HCT116 (cell line): Measurements from ENCODE around the gene SBF2. TPM values are rescaled to one million over a fixed set of nuclear protein-coding genes. Genes with fewer than 3 reads are reported as not detected.

Experiments
- ATAC-seq: fragments of 200-7000 bp; cut with Tn5 transposase; 2 replicates; pipeline ENCODE4 v1.9.1; 2020; ENCODE audit warnings: mild to moderate bottlenecking, moderate library complexity
- BruUV-seq: library from RNA; stranded (reverse); fragments of 400-500 nt; replicated peaks from 2 replicates; lab custom pipeline; 2021; lab: Mats Ljungman, UMichigan
- CTCF ChIA-PET: fragments of 300-600 bp; sonication (Branson Sonifier 250); formaldehyde crosslinking; loops from one replicate; lab custom pipeline; 2021; ENCODE audit warnings: antibody characterized with exemption; lab: Charles Lee
- POLR2A ChIA-PET: fragments of 300-600, 350-600 bp; sonication (Branson Sonifier 250); formaldehyde crosslinking; loops from one replicate; lab custom pipeline; 2021; ENCODE audit warnings: antibody characterized with exemption; lab: Charles Lee
- RAD21 ChIA-PET, 2 experiments: fragments of 300-600 bp; sonication (Branson Sonifier 250); formaldehyde crosslinking; loops; one replicate each; lab custom pipeline; 2023; ENCODE audit warnings: low total read pairs in 2 of 2; ENCODE audit not compliant: uncharacterized antibody in 2 of 2, unreplicated experiment in 2 of 2, low non-redundant PET in 1 of 2; lab: Charles Lee
- DNase-seq: peaks from one replicate; pipeline ENCODE4 v3.0.0-alpha.2; 2010; ENCODE audit warnings: low read depth, low spot score
- H2AFZ ChIP-seq: fragments of 200-600 bp; shearing (Covaris generic), sonication (generic); 2 replicates; pipeline ENCODE4 v1.6.1; 2017; ENCODE audit warnings: low read depth, mixed run types, mixed read lengths, antibody characterized with exemption, low read length; ENCODE audit not compliant: poor library complexity, severe bottlenecking
- H3K27ac ChIP-seq: 2 replicates; pipeline ENCODE4 v1.5.1; 2012; ENCODE audit warnings: low read depth, low read length
- H3K27me3 ChIP-seq: fragments of 200-600 bp; sonication (generic); 2 replicates; pipeline ENCODE4 v1.6.1; 2016; ENCODE audit warnings: mixed run types, low read length, mixed read lengths; ENCODE audit not compliant: insufficient read depth
- H3K36me3 ChIP-seq, 2 experiments: fragments of 200-500 bp in 1 of 2; fragments of 200-600 bp in 1 of 2; sonication (Bioruptor generic) in 1 of 2; sonication (generic) in 1 of 2; 2 replicates each; pipeline versions ENCODE4 v1.5.1 to v1.6.1; 2014 to 2016; ENCODE audit warnings: low read length in 2 of 2, inconsistent platforms in 1 of 2, mixed read lengths in 1 of 2, mixed run types in 1 of 2; ENCODE audit not compliant: insufficient read depth in 2 of 2, control insufficient read depth in 1 of 2
- H3K4me1 ChIP-seq, 2 experiments: fragments of 200-600 bp in 1 of 2; sonication (generic) in 1 of 2; 2 replicates each; pipeline versions ENCODE4 v1.5.1 to v1.6.1; 2012 to 2017; ENCODE audit warnings: low read length in 2 of 2, inconsistent platforms in 1 of 2, mild to moderate bottlenecking in 1 of 2, mixed read lengths in 1 of 2, mixed run types in 1 of 2, moderate library complexity in 1 of 2; ENCODE audit not compliant: insufficient read depth in 2 of 2, control insufficient read depth in 1 of 2
- H3K4me2 ChIP-seq: fragments of 200-600 bp; sonication (generic); 2 replicates; pipeline ENCODE4 v1.6.1; 2017; ENCODE audit warnings: mixed run types, low read length, mixed read lengths
- H3K4me3 ChIP-seq, 2 experiments: fragments of 200-600 bp in 1 of 2; sonication (generic) in 1 of 2; replicated peaks in 1 of 2; 2 replicates each; pipeline ENCODE4 v1.5.1; 2011 to 2016; ENCODE audit warnings: low read length in 2 of 2, control low read depth in 1 of 2, low read depth in 1 of 2, mild to moderate bottlenecking in 1 of 2, mixed read lengths in 1 of 2, mixed run types in 1 of 2
- H3K79me2 ChIP-seq: fragments of 200-600 bp; sonication (generic); 2 replicates; pipeline ENCODE4 v1.6.1; 2017; ENCODE audit warnings: mild to moderate bottlenecking, mixed run types, low read length, moderate library complexity, mixed read lengths; ENCODE audit not compliant: insufficient read depth
- H3K9ac ChIP-seq: fragments of 200-600 bp; sonication (generic); 2 replicates; pipeline ENCODE4 v1.6.1; 2016; ENCODE audit warnings: low read length, mixed read lengths
- H3K9me2 ChIP-seq: fragments of 200-600 bp; sonication (generic), shearing (Covaris generic); 2 replicates; pipeline ENCODE4 v1.6.1; 2017; ENCODE audit warnings: mixed run types, mild to moderate bottlenecking, moderate library complexity; ENCODE audit not compliant: insufficient read depth
- H3K9me3 ChIP-seq, 2 experiments: fragments of 200-500 bp in 1 of 2; fragments of 200-600 bp in 1 of 2; sonication (Bioruptor generic) in 1 of 2; sonication (generic) in 1 of 2; 2 replicates each; pipeline ENCODE4 v1.6.1; 2014 to 2017; ENCODE audit warnings: low read length in 2 of 2, mixed read lengths in 2 of 2, inconsistent platforms in 1 of 2, low read depth in 1 of 2, mild to moderate bottlenecking in 1 of 2, mixed run types in 1 of 2, moderate library complexity in 1 of 2; ENCODE audit not compliant: control insufficient read depth in 1 of 2, insufficient read depth in 1 of 2
- H4K20me1 ChIP-seq: fragments of 200-600 bp; sonication (generic), shearing (Covaris generic); 2 replicates; pipeline ENCODE4 v1.6.1; 2017; ENCODE audit warnings: mixed run types, mild to moderate bottlenecking, moderate library complexity; ENCODE audit not compliant: insufficient read depth
- CEBPB ChIP-seq: IDR thresholded peaks from 2 replicates; pipeline ENCODE4 v1.6.1; 2012; ENCODE audit warnings: low read depth
- EGR1 ChIP-seq: IDR thresholded peaks from 2 replicates; pipeline ENCODE4 v1.6.1; 2012; ENCODE audit warnings: low read depth
- EZH2phosphoT487 ChIP-seq: fragments of 200-600 bp; IDR thresholded peaks from 2 replicates; pipeline ENCODE4 v1.6.1; 2018; ENCODE audit warnings: antibody characterized with exemption, borderline replicate concordance
- FOSL1 ChIP-seq: IDR thresholded peaks from 2 replicates; pipeline ENCODE4 v1.6.1; 2012; ENCODE audit warnings: low read depth
- JUND ChIP-seq: IDR thresholded peaks from 2 replicates; pipeline ENCODE4 v1.6.1; 2012
- RAD21 ChIP-seq: IDR thresholded peaks from 2 replicates; pipeline ENCODE4 v1.6.1; 2012; ENCODE audit warnings: low read depth, mild to moderate bottlenecking
- SIN3A ChIP-seq: IDR thresholded peaks from 2 replicates; pipeline ENCODE4 v1.6.1; 2012; ENCODE audit warnings: low read depth
- SP1 ChIP-seq: IDR thresholded peaks from 2 replicates; pipeline ENCODE4 v1.6.1; 2012; ENCODE audit warnings: low read depth
- SRF ChIP-seq: IDR thresholded peaks from 2 replicates; pipeline ENCODE4 v1.6.1; 2012; ENCODE audit warnings: low read depth
- ZNF274 ChIP-seq: fragments of 200-500 bp; sonication (Bioruptor generic); IDR thresholded peaks from 2 replicates; pipeline ENCODE4 v1.6.1; 2014; ENCODE audit warnings: mild to moderate bottlenecking, low read depth, low read length, inconsistent platforms
- intact Hi-C: fragments of 100-400 bp; cut with micrococcal nuclease; formaldehyde crosslinking; loops from 2 replicates; pipeline ENCODE4 v1.10.0; 2022
- total RNA-seq: library from RNA; stranded (reverse); gene quantifications from one replicate; pipeline ENCODE4 v1.2.1, GENCODE V29; 2021; ENCODE audit not compliant: unreplicated experiment
- TF ChIP-seq, protein P1 (sequence below), 3 experiments: fragments of 200-600 bp in 1 of 3; sonication (generic) in 1 of 3; IDR thresholded peaks in 2 of 3; conservative IDR thresholded peaks in 1 of 3; 2 replicates each; pipeline ENCODE4 v1.5.1; 2012 to 2017; ENCODE audit warnings: low read depth in 2 of 3, low read length in 2 of 3, antibody characterized with exemption in 1 of 3, borderline replicate concordance in 1 of 3, control low read depth in 1 of 3, mild to moderate bottlenecking in 1 of 3, mixed read lengths in 1 of 3, mixed run types in 1 of 3, moderate library complexity in 1 of 3; ENCODE audit not compliant: insufficient read depth in 1 of 3
- TF ChIP-seq, protein P2 (sequence below): IDR thresholded peaks from 2 replicates; pipeline ENCODE4 v1.6.1; 2012; ENCODE audit warnings: low read depth
- TF ChIP-seq, protein P3 (sequence below): IDR thresholded peaks from 2 replicates; pipeline ENCODE4 v1.6.1; 2012
- TF ChIP-seq, protein P4 (sequence below): IDR thresholded peaks from 2 replicates; pipeline ENCODE4 v1.6.1; 2011; ENCODE audit warnings: mild to moderate bottlenecking, low read length, moderate library complexity; ENCODE audit not compliant: insufficient replicate concordance; ENCODE audit errors: extremely low read depth

Gene SBF2
- total RNA-seq, 1 experiment from 2014 or later = 35.0 TPM

DNA sequence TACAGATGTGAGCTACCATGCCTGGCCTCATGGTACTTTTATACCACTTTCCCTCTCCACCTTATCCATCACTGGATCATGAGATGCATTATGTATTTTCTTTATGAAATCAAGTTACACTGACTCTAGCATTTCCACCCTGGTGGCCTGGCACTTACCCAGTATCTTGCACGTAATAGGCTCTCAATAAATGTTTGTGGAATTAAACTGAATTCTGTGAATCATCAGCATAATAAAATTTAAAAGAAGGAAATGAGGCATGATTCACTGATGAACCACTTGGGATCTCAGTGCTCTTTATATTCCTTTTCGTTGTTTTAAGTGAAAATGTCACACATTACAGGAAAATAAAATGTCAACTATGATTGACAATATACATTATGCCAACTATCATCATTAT lies 35.9 kb upstream of the SBF2 start:
- Histone ChIP-seq H3K4me2 (no peak overlapping the region), H3K36me3 (no peaks in the 10 kb centered on the region), H3K79me2 (no peaks in the 10 kb centered on the region), H3K4me1 (peaks cover 9 to 24% of the 10 kb centered on the region in 2 experiments; a peak in 3 of 4 replicates), H3K4me3 (no peak overlapping the region), H3K9me3 (no peaks in the 10 kb centered on the region), H3K9ac (no peak overlapping the region), H4K20me1 (no peaks in the 10 kb centered on the region), H3K9me2 (no peaks in the 10 kb centered on the region), H2AFZ (no peak overlapping the region), H3K27ac (no peak overlapping the region), H3K27me3 (no peaks in the 10 kb centered on the region)
- BruUV-seq = no TSS peak
- no peak for DNase-seq
- ChIA-PET RAD21 (no interaction called here), CTCF (no interaction called here), POLR2A (no interaction called here)
- intact Hi-C loops = no loop called here
- ATAC-seq = no peak
- TF ChIP-seq JUND (no peak), SIN3A (no peak), EZH2phosphoT487 (no peak)

DNA sequence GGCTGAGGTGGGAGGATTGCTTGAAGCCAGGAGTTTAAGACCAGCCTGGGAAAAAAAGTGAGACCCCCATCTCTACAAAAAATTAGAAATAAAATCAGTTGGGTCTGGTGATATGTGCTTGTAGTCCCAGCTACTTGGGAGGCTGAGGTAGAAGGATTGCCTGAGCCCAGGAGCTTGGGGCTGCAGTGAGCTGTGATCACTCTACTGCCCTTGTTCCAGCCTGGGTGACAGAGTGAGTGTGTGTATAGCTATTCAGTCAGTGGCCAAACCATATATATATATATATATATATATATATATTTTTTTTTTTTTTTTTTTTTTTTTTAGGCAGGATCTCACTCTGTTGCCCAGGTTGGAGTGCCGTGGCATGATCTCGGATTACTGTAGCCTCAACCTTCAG lies 35.3 kb upstream of the SBF2 start:
- peaks cover 9 to 24% of the 10 kb centered on the region in 2 experiments; a peak in 3 of 4 replicates for H3K4me1 ChIP-seq
- POLR2A ChIA-PET = no interaction called here
- no peak for TF ChIP-seq SIN3A
- no peak for TF ChIP-seq EGR1
- TF ChIP-seq, protein P1, sequence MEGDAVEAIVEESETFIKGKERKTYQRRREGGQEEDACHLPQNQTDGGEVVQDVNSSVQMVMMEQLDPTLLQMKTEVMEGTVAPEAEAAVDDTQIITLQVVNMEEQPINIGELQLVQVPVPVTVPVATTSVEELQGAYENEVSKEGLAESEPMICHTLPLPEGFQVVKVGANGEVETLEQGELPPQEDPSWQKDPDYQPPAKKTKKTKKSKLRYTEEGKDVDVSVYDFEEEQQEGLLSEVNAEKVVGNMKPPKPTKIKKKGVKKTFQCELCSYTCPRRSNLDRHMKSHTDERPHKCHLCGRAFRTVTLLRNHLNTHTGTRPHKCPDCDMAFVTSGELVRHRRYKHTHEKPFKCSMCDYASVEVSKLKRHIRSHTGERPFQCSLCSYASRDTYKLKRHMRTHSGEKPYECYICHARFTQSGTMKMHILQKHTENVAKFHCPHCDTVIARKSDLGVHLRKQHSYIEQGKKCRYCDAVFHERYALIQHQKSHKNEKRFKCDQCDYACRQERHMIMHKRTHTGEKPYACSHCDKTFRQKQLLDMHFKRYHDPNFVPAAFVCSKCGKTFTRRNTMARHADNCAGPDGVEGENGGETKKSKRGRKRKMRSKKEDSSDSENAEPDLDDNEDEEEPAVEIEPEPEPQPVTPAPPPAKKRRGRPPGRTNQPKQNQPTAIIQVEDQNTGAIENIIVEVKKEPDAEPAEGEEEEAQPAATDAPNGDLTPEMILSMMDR (IDR thresholded peaks at IDR 0.05 in 2 of 3, conservative IDR thresholded peaks at IDR 0.05 in 1 of 3; ENCODE audit: borderline replicate concordance in 1 of 3, insufficient read depth in 1 of 3, low read depth in 2 of 3, low read length in 2 of 3) = no peak
- TF ChIP-seq SP1 = no peak
- TF ChIP-seq, protein P2, sequence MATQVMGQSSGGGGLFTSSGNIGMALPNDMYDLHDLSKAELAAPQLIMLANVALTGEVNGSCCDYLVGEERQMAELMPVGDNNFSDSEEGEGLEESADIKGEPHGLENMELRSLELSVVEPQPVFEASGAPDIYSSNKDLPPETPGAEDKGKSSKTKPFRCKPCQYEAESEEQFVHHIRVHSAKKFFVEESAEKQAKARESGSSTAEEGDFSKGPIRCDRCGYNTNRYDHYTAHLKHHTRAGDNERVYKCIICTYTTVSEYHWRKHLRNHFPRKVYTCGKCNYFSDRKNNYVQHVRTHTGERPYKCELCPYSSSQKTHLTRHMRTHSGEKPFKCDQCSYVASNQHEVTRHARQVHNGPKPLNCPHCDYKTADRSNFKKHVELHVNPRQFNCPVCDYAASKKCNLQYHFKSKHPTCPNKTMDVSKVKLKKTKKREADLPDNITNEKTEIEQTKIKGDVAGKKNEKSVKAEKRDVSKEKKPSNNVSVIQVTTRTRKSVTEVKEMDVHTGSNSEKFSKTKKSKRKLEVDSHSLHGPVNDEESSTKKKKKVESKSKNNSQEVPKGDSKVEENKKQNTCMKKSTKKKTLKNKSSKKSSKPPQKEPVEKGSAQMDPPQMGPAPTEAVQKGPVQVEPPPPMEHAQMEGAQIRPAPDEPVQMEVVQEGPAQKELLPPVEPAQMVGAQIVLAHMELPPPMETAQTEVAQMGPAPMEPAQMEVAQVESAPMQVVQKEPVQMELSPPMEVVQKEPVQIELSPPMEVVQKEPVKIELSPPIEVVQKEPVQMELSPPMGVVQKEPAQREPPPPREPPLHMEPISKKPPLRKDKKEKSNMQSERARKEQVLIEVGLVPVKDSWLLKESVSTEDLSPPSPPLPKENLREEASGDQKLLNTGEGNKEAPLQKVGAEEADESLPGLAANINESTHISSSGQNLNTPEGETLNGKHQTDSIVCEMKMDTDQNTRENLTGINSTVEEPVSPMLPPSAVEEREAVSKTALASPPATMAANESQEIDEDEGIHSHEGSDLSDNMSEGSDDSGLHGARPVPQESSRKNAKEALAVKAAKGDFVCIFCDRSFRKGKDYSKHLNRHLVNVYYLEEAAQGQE = no peak
- no peak for TF ChIP-seq CEBPB
- TF ChIP-seq, protein P3, sequence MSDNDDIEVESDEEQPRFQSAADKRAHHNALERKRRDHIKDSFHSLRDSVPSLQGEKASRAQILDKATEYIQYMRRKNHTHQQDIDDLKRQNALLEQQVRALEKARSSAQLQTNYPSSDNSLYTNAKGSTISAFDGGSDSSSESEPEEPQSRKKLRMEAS = no peak
- TF ChIP-seq FOSL1 = no peak
- no peak for TF ChIP-seq RAD21
- no peak for TF ChIP-seq EZH2phosphoT487
- TF ChIP-seq, protein P4, sequence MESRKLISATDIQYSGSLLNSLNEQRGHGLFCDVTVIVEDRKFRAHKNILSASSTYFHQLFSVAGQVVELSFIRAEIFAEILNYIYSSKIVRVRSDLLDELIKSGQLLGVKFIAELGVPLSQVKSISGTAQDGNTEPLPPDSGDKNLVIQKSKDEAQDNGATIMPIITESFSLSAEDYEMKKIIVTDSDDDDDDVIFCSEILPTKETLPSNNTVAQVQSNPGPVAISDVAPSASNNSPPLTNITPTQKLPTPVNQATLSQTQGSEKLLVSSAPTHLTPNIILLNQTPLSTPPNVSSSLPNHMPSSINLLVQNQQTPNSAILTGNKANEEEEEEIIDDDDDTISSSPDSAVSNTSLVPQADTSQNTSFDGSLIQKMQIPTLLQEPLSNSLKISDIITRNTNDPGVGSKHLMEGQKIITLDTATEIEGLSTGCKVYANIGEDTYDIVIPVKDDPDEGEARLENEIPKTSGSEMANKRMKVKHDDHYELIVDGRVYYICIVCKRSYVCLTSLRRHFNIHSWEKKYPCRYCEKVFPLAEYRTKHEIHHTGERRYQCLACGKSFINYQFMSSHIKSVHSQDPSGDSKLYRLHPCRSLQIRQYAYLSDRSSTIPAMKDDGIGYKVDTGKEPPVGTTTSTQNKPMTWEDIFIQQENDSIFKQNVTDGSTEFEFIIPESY = no peak
- no peak for TF ChIP-seq SRF
- no peak for TF ChIP-seq ZNF274

More for the DNA sequence above, 35.3 kb upstream of the SBF2 start:
- intact Hi-C loops = no loop called here
- Histone ChIP-seq H3K4me3 (no peak overlapping the region), H4K20me1 (no peaks in the 10 kb centered on the region), H3K9me3 (no peaks in the 10 kb centered on the region), H3K9ac (no peak overlapping the region), H3K79me2 (no peaks in the 10 kb centered on the region), H2AFZ (no peak overlapping the region), H3K4me2 (no peak overlapping the region), H3K9me2 (no peaks in the 10 kb centered on the region), H3K36me3 (no peaks in the 10 kb centered on the region), H3K27ac (no peak overlapping the region), H3K27me3 (no peaks in the 10 kb centered on the region)
- DNase-seq = no peak
- ChIA-PET RAD21 (no interaction called here), CTCF (no interaction called here)
- no peak for ATAC-seq
- BruUV-seq = no TSS peak
